ENCODE measurements around the gene PLXDC2. TPM values are rescaled to one million over a fixed set of nuclear protein-coding genes. Genes with fewer than 3 reads are reported as not detected.

Gene PLXDC2
- polyA plus RNA-seq, 2 donors: 11.9 to 13.0 TPM

DNA sequence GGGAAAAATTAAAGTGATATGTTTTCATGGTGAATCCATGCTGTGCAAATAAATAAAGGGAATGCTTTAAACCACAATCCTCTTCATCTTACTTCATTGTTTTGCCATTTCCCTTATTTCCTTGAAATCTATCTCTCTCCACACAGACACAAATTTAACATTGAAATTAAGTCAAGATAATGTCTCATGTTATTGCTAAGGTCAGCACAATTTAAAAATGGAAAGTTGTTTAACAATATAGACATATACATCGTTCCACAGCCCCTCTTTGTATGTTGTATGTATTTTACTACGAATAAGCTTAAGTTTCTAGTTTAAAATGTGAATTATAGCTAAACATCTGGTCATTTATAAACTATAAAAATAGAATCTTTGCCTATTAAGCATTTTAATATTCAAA, 256.9 kb downstream of the PLXDC2 start:
- Histone ChIP-seq H3K9me3 (ENCODE audit: control insufficient read depth in 2 of 2, insufficient read depth in 1 of 2, low read depth in 1 of 2, low read length in 1 of 2) (no peaks in the 10 kb centered on the region), H3K4me3 (ENCODE audit: low read depth in 1 of 2, low read length in 2 of 2) (no peak overlapping the region)
- 72 to 80% methylated on average over 2 of the region's 2 CpGs for WGBS, 2 donors

DNA sequence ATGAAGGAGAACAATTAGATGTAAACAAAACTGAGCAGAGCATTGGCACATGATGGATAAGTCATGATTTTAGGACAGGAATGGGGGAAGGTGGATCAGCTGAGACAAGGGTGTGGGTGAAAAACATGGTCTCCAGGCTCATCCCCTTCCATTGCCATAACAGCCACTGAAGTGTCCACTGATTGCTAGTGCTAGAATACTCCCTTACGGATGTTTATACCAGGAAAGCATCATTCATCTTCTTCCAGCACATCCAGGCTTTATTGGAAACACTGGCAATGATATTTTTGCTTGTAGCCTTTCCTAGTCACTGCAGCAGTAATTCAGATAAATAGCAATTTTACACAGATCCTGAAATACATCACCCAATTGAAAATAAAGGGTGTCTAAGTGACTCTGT, 259.5 kb downstream of the PLXDC2 start:
- Histone ChIP-seq H3K4me3 (ENCODE audit: low read depth in 1 of 2, low read length in 2 of 2) (no peak overlapping the region), H3K36me3 (ENCODE audit: control insufficient read depth in 2 of 2, insufficient read depth in 2 of 2, low read length in 1 of 2) (no peaks in the 10 kb centered on the region), H3K9me3 (ENCODE audit: control insufficient read depth in 2 of 2, insufficient read depth in 1 of 2, low read depth in 1 of 2, low read length in 1 of 2) (no peaks in the 10 kb centered on the region), H3K27me3 (ENCODE audit: control insufficient read depth in 1 of 2, insufficient read depth in 2 of 2, low read length in 2 of 2) (no peaks in the 10 kb centered on the region), H3K27ac (ENCODE audit: low read depth in 2 of 2, low read length in 1 of 2) (no peak overlapping the region), H3K4me1 (ENCODE audit: control insufficient read depth in 2 of 2, insufficient read depth in 2 of 2, low read length in 1 of 2) (no peaks in the 10 kb centered on the region)
- 79 to 83% methylated on average over 1 of the region's 1 CpG for WGBS, 2 donors

More for the DNA sequence above, 256.9 kb downstream of the PLXDC2 start:
- Histone ChIP-seq H3K27ac (ENCODE audit: low read depth in 2 of 2, low read length in 1 of 2) (no peak overlapping the region), H3K36me3 (ENCODE audit: control insufficient read depth in 2 of 2, insufficient read depth in 2 of 2, low read length in 1 of 2) (no peaks in the 10 kb centered on the region), H3K27me3 (ENCODE audit: control insufficient read depth in 1 of 2, insufficient read depth in 2 of 2, low read length in 2 of 2) (no peaks in the 10 kb centered on the region), H3K4me1 (ENCODE audit: control insufficient read depth in 2 of 2, insufficient read depth in 2 of 2, low read length in 1 of 2) (no peaks in the 10 kb centered on the region)

DNA sequence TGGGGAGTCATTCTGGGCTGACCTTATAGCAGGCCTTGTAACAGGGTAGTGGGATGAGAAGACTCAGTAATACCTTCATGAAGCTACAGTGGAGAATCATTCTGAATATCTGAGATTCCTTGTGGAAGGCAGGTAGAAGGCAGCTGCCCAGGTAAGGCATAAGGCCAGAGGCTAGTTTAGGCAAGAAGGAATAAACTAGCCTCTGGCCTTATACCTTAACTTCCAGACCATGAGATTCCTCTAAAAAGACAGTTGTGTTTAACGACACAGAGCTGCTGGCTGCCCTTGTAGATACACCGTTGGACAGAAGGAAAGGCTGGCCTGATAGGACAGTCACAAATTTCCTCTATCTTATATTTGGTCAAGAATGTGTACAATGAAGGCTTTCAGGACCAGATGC, 268.2 kb downstream of the PLXDC2 start:
- 75 to 86% methylated on average over 2 of the region's 2 CpGs for WGBS, 2 donors
- no peaks in the 10 kb centered on the region for H3K4me1 ChIP-seq (ENCODE audit: control insufficient read depth in 2 of 2, insufficient read depth in 2 of 2, low read length in 1 of 2)
- no peaks in the 10 kb centered on the region for H3K27me3 ChIP-seq (ENCODE audit: control insufficient read depth in 1 of 2, insufficient read depth in 2 of 2, low read length in 2 of 2)
- H3K27ac ChIP-seq (ENCODE audit: low read depth in 2 of 2, low read length in 1 of 2): no peak overlapping the region
- no peak overlapping the region for H3K4me3 ChIP-seq (ENCODE audit: low read depth in 1 of 2, low read length in 2 of 2)
- H3K36me3 ChIP-seq (ENCODE audit: control insufficient read depth in 2 of 2, insufficient read depth in 2 of 2, low read length in 1 of 2): no peaks in the 10 kb centered on the region
- no peaks in the 10 kb centered on the region for H3K9me3 ChIP-seq (ENCODE audit: control insufficient read depth in 2 of 2, insufficient read depth in 1 of 2, low read depth in 1 of 2, low read length in 1 of 2)

DNA sequence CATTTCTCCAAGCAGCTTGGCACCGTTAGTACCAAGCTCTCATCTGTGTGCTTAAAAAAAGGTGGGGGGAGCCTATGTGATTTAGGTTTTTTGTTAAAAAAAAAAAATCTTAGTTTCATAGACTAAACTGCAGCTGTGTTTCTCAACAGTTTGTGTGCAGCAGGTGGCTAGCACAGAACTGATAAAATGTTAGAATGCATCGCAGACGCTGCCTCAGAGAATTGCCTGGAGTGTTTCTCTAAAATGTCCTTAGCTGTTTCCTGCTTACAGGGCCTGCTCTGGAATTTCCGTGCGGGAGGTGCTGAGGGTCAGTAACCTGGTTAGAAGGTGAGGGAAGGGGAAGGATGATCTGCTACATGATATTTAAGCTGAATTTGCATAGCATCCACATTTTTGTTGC, 268.9 kb downstream of the PLXDC2 start:
- Histone ChIP-seq H3K36me3 (ENCODE audit: control insufficient read depth in 2 of 2, insufficient read depth in 2 of 2, low read length in 1 of 2) (no peaks in the 10 kb centered on the region), H3K4me3 (ENCODE audit: low read depth in 1 of 2, low read length in 2 of 2) (no peak overlapping the region), H3K4me1 (ENCODE audit: control insufficient read depth in 2 of 2, insufficient read depth in 2 of 2, low read length in 1 of 2) (peaks cover 0 to 2% of the 10 kb centered on the region in 2 donors), H3K9me3 (ENCODE audit: control insufficient read depth in 2 of 2, insufficient read depth in 1 of 2, low read depth in 1 of 2, low read length in 1 of 2) (no peaks in the 10 kb centered on the region), H3K27me3 (ENCODE audit: control insufficient read depth in 1 of 2, insufficient read depth in 2 of 2, low read length in 2 of 2) (no peaks in the 10 kb centered on the region), H3K27ac (ENCODE audit: low read depth in 2 of 2, low read length in 1 of 2) (no peak overlapping the region)
- 81 to 82% methylated on average over 5 of the region's 5 CpGs for WGBS, 2 donors

DNA sequence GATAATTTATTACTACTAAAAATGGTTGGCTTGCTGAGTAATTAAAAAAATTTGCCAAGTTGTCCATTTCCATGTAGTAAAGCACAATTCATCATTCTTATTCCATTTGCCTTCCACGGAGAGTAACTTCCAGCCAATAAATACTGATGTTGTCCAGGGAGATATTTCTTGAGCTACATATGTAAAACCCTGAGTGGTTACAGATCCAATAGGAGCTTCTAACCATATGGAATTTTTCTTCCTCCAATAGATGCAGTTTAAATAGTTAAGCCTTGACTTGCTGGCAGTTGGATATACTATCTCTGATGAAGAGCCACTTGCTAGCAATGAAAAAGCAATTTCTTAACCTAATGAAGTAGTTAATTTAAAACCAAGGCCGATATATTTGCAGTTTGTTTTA, 271.1 kb downstream of the PLXDC2 start:
- Histone ChIP-seq H3K36me3 (ENCODE audit: control insufficient read depth in 2 of 2, insufficient read depth in 2 of 2, low read length in 1 of 2) (no peaks in the 10 kb centered on the region), H3K27me3 (ENCODE audit: control insufficient read depth in 1 of 2, insufficient read depth in 2 of 2, low read length in 2 of 2) (no peaks in the 10 kb centered on the region), H3K4me1 (ENCODE audit: control insufficient read depth in 2 of 2, insufficient read depth in 2 of 2, low read length in 1 of 2) (peaks cover 0 to 2% of the 10 kb centered on the region in 2 donors), H3K9me3 (ENCODE audit: control insufficient read depth in 2 of 2, insufficient read depth in 1 of 2, low read depth in 1 of 2, low read length in 1 of 2) (no peaks in the 10 kb centered on the region), H3K4me3 (ENCODE audit: low read depth in 1 of 2, low read length in 2 of 2) (no peak overlapping the region), H3K27ac (ENCODE audit: low read depth in 2 of 2, low read length in 1 of 2) (no peak overlapping the region)
- WGBS, 2 donors: 72 to 76% methylated on average over 2 of the region's 2 CpGs

DNA sequence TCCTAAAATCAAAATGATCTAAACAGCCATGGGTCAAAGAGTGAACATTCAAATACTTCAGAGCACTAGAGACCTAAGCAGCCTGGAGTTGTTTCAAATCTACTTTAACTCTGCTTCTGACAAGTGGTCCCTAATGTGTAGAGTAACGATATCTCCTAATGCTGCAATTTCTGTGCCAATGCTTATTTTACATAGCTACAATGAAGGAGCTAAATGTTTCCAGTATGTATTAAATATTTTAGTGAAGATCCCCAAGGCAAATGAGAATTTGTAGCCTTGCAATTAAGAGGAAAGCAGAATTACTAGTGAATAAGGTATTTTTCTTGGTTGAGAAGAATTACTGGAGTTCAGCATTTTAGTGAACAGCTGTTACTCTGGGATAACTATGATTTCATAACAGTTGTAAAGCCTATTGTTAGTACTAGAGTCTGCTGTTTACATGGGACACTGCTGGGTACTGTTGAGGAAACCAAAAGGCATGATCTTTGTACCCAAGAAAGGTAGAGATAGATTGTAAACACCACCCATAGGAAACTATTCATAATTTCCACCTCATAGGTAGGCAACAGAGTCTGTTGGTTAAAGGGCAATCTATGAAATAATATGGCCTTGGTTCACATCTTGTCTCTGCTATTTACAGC, 271.9 kb downstream of the PLXDC2 start:
- no peaks in the 10 kb centered on the region for H3K9me3 ChIP-seq (ENCODE audit: control insufficient read depth in 2 of 2, insufficient read depth in 1 of 2, low read depth in 1 of 2, low read length in 1 of 2)
- H3K4me1 ChIP-seq (ENCODE audit: control insufficient read depth in 2 of 2, insufficient read depth in 2 of 2, low read length in 1 of 2): peaks cover 0 to 2% of the 10 kb centered on the region in 2 donors
- no peaks in the 10 kb centered on the region for H3K27me3 ChIP-seq (ENCODE audit: control insufficient read depth in 1 of 2, insufficient read depth in 2 of 2, low read length in 2 of 2)
- H3K4me3 ChIP-seq (ENCODE audit: low read depth in 1 of 2, low read length in 2 of 2): no peak overlapping the region
- H3K27ac ChIP-seq (ENCODE audit: low read depth in 2 of 2, low read length in 1 of 2): no peak overlapping the region
- H3K36me3 ChIP-seq (ENCODE audit: control insufficient read depth in 2 of 2, insufficient read depth in 2 of 2, low read length in 1 of 2): no peaks in the 10 kb centered on the region
- 72 to 84% methylated on average over 1 of the region's 1 CpG for WGBS, 2 donors

DNA sequence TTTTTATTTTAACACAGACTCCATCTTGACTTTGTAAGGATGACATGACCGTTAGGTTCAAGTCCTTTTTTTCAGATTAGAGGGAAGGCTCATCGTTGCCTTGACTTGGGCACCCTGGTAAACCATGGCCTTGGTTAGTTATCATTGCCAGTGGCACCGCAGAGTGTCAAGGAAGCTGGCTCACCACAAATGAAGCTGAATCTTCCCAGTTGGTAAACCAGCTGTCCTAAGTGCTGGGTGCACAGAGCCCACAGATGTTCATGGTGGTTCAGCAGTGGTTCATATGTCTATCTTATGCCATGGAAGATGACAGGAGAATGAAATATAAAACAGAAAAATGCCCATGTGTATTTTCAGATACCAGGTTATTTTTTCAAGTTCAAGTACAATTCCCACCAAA, 273.6 kb downstream of the PLXDC2 start:
- Histone ChIP-seq H3K4me1 (ENCODE audit: control insufficient read depth in 2 of 2, insufficient read depth in 2 of 2, low read length in 1 of 2) (peaks cover 0 to 2% of the 10 kb centered on the region in 2 donors), H3K27ac (ENCODE audit: low read depth in 2 of 2, low read length in 1 of 2) (no peak overlapping the region), H3K4me3 (ENCODE audit: low read depth in 1 of 2, low read length in 2 of 2) (no peak overlapping the region), H3K9me3 (ENCODE audit: control insufficient read depth in 2 of 2, insufficient read depth in 1 of 2, low read depth in 1 of 2, low read length in 1 of 2) (no peaks in the 10 kb centered on the region), H3K36me3 (ENCODE audit: control insufficient read depth in 2 of 2, insufficient read depth in 2 of 2, low read length in 1 of 2) (no peaks in the 10 kb centered on the region), H3K27me3 (ENCODE audit: control insufficient read depth in 1 of 2, insufficient read depth in 2 of 2, low read length in 2 of 2) (no peaks in the 10 kb centered on the region)
- 84 to 92% methylated on average over 3 of the region's 3 CpGs for WGBS, 2 donors

DNA sequence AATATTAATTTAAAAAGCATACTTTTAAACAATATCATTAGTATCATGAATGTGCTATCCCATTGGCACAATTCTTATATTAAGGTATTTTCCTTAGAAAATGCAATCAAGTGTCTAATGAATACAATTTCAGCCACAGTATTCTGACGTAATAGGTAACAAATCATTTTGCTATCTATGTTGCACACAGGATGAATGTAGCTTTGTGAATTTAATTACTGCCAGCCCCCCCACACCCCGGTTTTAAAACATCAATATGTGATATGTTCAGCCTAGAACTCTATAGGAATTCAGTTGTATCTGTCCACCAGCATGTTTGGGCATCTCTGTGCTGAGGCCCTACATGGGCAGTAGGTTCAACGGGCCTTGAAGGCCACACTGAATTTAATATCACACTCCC, 274.6 kb downstream of the PLXDC2 start:
- H3K27me3 ChIP-seq (ENCODE audit: control insufficient read depth in 1 of 2, insufficient read depth in 2 of 2, low read length in 2 of 2): no peaks in the 10 kb centered on the region
- no peak overlapping the region for H3K4me3 ChIP-seq (ENCODE audit: low read depth in 1 of 2, low read length in 2 of 2)
- H3K36me3 ChIP-seq (ENCODE audit: control insufficient read depth in 2 of 2, insufficient read depth in 2 of 2, low read length in 1 of 2): no peaks in the 10 kb centered on the region
- whole genome bisulfite sequencing, 2 donors: 91 to 96% methylated on average over 3 of the region's 3 CpGs
- H3K27ac ChIP-seq (ENCODE audit: low read depth in 2 of 2, low read length in 1 of 2): no peak overlapping the region
- no peaks in the 10 kb centered on the region for H3K9me3 ChIP-seq (ENCODE audit: control insufficient read depth in 2 of 2, insufficient read depth in 1 of 2, low read depth in 1 of 2, low read length in 1 of 2)
- H3K4me1 ChIP-seq (ENCODE audit: control insufficient read depth in 2 of 2, insufficient read depth in 2 of 2, low read length in 1 of 2): peaks cover 0 to 2% of the 10 kb centered on the region in 2 donors

DNA sequence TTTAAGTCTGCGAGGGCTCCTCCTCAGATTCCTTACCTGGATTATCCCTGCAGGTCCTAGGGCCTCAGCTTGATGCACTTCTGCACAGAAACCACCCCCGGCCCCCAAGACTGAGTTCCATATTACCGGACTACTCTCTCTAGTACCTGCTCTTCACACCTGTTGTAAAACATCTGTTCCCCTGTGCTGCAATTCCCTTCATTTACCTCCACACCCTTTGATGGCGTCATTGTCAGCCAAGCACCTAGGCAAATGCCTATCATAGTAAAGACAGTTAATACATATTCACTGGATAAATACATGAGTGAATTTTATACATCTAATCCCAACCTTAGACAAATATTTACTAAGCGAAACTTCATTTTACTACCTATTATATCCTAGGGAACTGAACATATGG, 275.5 kb downstream of the PLXDC2 start:
- Histone ChIP-seq H3K4me1 (ENCODE audit: control insufficient read depth in 2 of 2, insufficient read depth in 2 of 2, low read length in 1 of 2) (peaks cover 0 to 2% of the 10 kb centered on the region in 2 donors), H3K27me3 (ENCODE audit: control insufficient read depth in 1 of 2, insufficient read depth in 2 of 2, low read length in 2 of 2) (no peaks in the 10 kb centered on the region), H3K4me3 (ENCODE audit: low read depth in 1 of 2, low read length in 2 of 2) (no peak overlapping the region), H3K9me3 (ENCODE audit: control insufficient read depth in 2 of 2, insufficient read depth in 1 of 2, low read depth in 1 of 2, low read length in 1 of 2) (no peaks in the 10 kb centered on the region), H3K36me3 (ENCODE audit: control insufficient read depth in 2 of 2, insufficient read depth in 2 of 2, low read length in 1 of 2) (no peaks in the 10 kb centered on the region), H3K27ac (ENCODE audit: low read depth in 2 of 2, low read length in 1 of 2) (no peak overlapping the region)
- WGBS, 2 donors: 88 to 93% methylated on average over 5 of the region's 5 CpGs

DNA sequence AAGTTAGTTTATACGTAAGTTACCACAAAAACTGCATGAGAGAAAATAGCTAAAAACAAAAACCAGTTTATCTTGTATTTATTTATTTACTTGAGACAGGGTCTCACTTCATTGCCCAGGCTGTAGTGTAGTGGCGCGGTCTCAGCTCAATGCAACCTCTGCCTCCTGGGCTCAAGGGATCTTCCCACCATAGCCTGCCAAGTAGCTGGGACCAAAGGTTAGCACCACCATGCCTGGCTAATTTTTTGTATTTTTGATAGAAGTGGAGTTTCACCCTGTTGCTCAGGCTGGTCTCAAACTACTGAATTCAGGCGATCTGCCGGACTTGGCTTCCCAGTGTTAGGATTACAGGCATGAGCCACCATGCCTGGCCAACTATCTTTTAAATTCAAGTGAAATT, 277.4 kb downstream of the PLXDC2 start:
- Histone ChIP-seq H3K9me3 (ENCODE audit: control insufficient read depth in 2 of 2, insufficient read depth in 1 of 2, low read depth in 1 of 2, low read length in 1 of 2) (no peaks in the 10 kb centered on the region), H3K27ac (ENCODE audit: low read depth in 2 of 2, low read length in 1 of 2) (no peak overlapping the region), H3K36me3 (ENCODE audit: control insufficient read depth in 2 of 2, insufficient read depth in 2 of 2, low read length in 1 of 2) (no peaks in the 10 kb centered on the region), H3K4me1 (ENCODE audit: control insufficient read depth in 2 of 2, insufficient read depth in 2 of 2, low read length in 1 of 2) (peaks cover 0 to 2% of the 10 kb centered on the region in 2 donors), H3K27me3 (ENCODE audit: control insufficient read depth in 1 of 2, insufficient read depth in 2 of 2, low read length in 2 of 2) (no peaks in the 10 kb centered on the region), H3K4me3 (ENCODE audit: low read depth in 1 of 2, low read length in 2 of 2) (no peak overlapping the region)
- 82 to 95% methylated on average over 5 of the region's 5 CpGs for WGBS, 2 donors
